ENCODE results near the gene RAB22A. TPM values are rescaled to one million over a fixed set of nuclear protein-coding genes. Genes with fewer than 3 reads are reported as not detected.

The RAB22A gene
- total RNA-seq, 1 experiment from 2014 or later: 9.9 TPM

DNA sequence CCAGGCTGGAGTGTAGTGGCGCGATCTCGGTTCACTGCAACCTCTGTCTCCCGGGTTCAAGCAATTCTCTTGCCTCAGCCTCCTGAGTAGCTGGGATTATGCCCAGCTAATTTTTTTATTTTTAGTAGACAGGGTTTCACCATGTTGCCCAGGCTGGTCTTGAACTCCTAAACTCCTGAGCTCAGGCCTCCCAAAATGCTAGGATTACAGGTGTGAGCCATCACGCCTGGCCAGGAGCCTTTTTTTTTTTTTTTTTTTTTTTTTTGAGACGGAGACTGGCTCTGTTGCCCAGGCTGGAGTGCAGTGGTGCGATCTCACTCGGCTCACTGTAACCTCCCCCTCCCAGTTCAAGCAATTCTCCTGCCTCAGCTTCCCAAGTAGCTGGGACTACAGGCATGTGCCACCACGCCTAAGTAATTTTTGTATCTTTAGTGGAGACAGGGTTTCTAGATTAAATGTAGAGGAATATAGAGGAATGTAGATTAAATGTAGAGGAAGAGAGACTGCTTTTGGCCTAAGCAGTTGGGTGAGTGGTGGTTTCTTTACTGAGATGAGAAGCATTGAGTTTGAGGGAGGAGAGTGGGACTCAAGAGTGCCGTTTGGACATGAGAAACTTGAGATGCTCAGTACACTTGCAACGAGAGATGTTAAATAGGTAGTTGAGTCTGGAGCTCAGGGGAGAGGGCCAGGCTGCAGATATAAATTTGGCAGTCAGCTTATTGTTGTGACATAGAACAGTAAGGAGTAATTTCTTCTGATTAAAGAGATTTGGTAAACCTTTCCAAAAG is 96.2 kb downstream of the RAB22A start:
- intact Hi-C loops (cut with micrococcal nuclease): no loop called here
- no TSS peak for BruUV-seq (replicated peaks)
- ATAC-seq (no peak), DNase-seq (ENCODE audit: low read depth, low spot score) (no peak)
- TF ChIP-seq POLR2AphosphoS5 (IDR thresholded peaks at IDR 0.05; ENCODE audit: low read depth, low read length): no peak
- no peak for TF ChIP-seq FOSL1 (IDR thresholded peaks at IDR 0.05; ENCODE audit: low read depth)
- no peak for TF ChIP-seq ELF1 (IDR thresholded peaks at IDR 0.05; ENCODE audit: borderline replicate concordance, low read depth)
- TF ChIP-seq SP1 (IDR thresholded peaks at IDR 0.05; ENCODE audit: low read depth): no peak
- no peak for TF ChIP-seq ZNF274 (IDR thresholded peaks at IDR 0.05; ENCODE audit: low read depth, low read length)
- TF ChIP-seq TCF7L2 (IDR thresholded peaks at IDR 0.05; ENCODE audit: borderline replicate concordance, extremely low read depth, insufficient read depth, insufficient read length): no peak
- no peak for TF ChIP-seq SRF (IDR thresholded peaks at IDR 0.05; ENCODE audit: low read depth)
- no peak for TF ChIP-seq YY1 (IDR thresholded peaks at IDR 0.05; ENCODE audit: extremely low read depth, insufficient replicate concordance, low read depth, low read length)
- TF ChIP-seq POLR2A (IDR thresholded peaks at IDR 0.05; ENCODE audit: borderline replicate concordance, extremely low read depth, insufficient read depth, insufficient read length): no peak
- TF ChIP-seq, protein P1, sequence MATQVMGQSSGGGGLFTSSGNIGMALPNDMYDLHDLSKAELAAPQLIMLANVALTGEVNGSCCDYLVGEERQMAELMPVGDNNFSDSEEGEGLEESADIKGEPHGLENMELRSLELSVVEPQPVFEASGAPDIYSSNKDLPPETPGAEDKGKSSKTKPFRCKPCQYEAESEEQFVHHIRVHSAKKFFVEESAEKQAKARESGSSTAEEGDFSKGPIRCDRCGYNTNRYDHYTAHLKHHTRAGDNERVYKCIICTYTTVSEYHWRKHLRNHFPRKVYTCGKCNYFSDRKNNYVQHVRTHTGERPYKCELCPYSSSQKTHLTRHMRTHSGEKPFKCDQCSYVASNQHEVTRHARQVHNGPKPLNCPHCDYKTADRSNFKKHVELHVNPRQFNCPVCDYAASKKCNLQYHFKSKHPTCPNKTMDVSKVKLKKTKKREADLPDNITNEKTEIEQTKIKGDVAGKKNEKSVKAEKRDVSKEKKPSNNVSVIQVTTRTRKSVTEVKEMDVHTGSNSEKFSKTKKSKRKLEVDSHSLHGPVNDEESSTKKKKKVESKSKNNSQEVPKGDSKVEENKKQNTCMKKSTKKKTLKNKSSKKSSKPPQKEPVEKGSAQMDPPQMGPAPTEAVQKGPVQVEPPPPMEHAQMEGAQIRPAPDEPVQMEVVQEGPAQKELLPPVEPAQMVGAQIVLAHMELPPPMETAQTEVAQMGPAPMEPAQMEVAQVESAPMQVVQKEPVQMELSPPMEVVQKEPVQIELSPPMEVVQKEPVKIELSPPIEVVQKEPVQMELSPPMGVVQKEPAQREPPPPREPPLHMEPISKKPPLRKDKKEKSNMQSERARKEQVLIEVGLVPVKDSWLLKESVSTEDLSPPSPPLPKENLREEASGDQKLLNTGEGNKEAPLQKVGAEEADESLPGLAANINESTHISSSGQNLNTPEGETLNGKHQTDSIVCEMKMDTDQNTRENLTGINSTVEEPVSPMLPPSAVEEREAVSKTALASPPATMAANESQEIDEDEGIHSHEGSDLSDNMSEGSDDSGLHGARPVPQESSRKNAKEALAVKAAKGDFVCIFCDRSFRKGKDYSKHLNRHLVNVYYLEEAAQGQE (IDR thresholded peaks at IDR 0.05; ENCODE audit: low read depth): no peak
- TF ChIP-seq CBX3 (IDR thresholded peaks at IDR 0.05; ENCODE audit: low read depth): no peak
- TF ChIP-seq RAD21 (IDR thresholded peaks at IDR 0.05; ENCODE audit: low read depth): no peak
- no peak overlapping the region for H3K27ac ChIP-seq (ENCODE audit: low read depth, low read length)
- H3K4me3 ChIP-seq (replicated peaks in 1 of 2; ENCODE audit: low read depth in 1 of 2, low read length in 2 of 2): no peak overlapping the region
- ChIA-PET RAD21 (ENCODE audit: low non-redundant PET in 1 of 2, low total read pairs in 2 of 2, uncharacterized antibody in 2 of 2, unreplicated experiment in 2 of 2) (interaction anchor here in 1 of 2 experiments (0.7 kb wide), 1 partner anchor 706 kb away, joined by 3 read pairs; no protein-coding TSS in a partner anchor), CTCF (no interaction called here), POLR2A (interaction anchor here (1.0 to 1.5 kb wide), 2 partner anchors 17 to 18 kb away, joined by 4 read pairs; partner anchors contain the start of gene VAPB)
- H3K9ac ChIP-seq (ENCODE audit: low read length): no peak overlapping the region
- H3K36me3 ChIP-seq (ENCODE audit: control insufficient read depth in 1 of 2, insufficient read depth in 2 of 2, low read length in 2 of 2): no peaks in the 10 kb centered on the region
- no peaks in the 10 kb centered on the region for H3K9me2 ChIP-seq (ENCODE audit: insufficient read depth)
- peaks cover 13% of the 10 kb centered on the region for H4K20me1 ChIP-seq (ENCODE audit: insufficient read depth)
- H3K27me3 ChIP-seq (ENCODE audit: insufficient read depth, low read length): no peaks in the 10 kb centered on the region
- H2AFZ ChIP-seq (ENCODE audit: low read depth, low read length, poor library complexity, severe bottlenecking): no peak overlapping the region
- no peaks in the 10 kb centered on the region for H3K4me1 ChIP-seq (ENCODE audit: control insufficient read depth in 1 of 2, insufficient read depth in 2 of 2, low read length in 2 of 2)
- H3K4me2 ChIP-seq (ENCODE audit: low read length): no peak overlapping the region
- no peaks in the 10 kb centered on the region for H3K9me3 ChIP-seq (ENCODE audit: control insufficient read depth in 1 of 2, insufficient read depth in 1 of 2, low read depth in 1 of 2, low read length in 2 of 2)
- peaks cover 100% of the 10 kb centered on the region for H3K79me2 ChIP-seq (ENCODE audit: insufficient read depth, low read length)

All from HCT116 (cell line).